GM23248 (cell line): ENCODE results near the gene PTPRB.

Experiments
- EZH2 ChIP-seq: fragments of 200-600 bp; sonication (generic); IDR thresholded peaks from 2 replicates; pipeline ENCODE4 v1.6.1; 2018; ENCODE audit warnings: antibody characterized with exemption, mild to moderate bottlenecking; ENCODE audit not compliant: insufficient read depth, poor library complexity, severe bottlenecking
- EZH2phosphoT487 ChIP-seq: fragments of 200-600 bp; sonication (generic); IDR thresholded peaks from 2 replicates; pipeline ENCODE4 v1.6.1; 2018; ENCODE audit warnings: antibody characterized with exemption, moderate library complexity, mild to moderate bottlenecking, low read depth; ENCODE audit not compliant: insufficient read depth

DNA sequence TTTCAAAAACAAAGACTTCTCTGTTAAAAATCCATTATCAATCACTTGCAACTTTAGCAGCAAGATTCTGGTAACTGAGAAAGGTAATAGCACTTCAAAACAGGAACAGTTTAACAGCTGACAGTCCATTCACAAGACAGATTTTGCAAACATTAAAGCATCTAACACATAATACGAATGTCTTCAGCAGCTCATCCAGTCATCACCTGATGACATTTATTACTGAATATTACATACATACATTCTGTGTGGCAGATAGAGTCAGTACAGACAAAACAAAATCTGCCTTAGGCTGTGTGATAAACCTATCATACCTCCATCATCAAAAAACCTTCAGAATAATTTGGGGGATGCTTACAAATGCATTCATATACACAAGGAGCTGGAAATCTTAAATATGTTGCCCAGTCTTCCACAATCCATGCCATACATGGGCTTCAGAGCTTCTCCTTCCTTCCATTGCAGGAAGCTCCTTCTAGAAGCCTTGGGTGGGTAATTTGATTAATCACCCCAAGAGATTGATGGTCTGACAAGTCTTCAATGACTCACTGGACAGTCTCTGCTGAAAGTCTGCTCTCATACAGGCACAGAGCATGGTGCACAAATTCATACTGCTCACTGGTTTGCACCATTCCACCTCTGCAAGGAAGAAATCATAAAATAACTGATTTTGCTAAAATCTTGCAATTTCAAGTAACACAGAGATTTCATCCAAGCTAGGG, 1.6 kb upstream of the PTPRB start:
- TF ChIP-seq EZH2 = no peak
- no peak for TF ChIP-seq EZH2phosphoT487
